HEK293 (cell line): ENCODE data around the gene ZSWIM6.
A peak's percentile ranks its signal among the peaks of the same experiment; 100 is the strongest.

Experiments used
- CTCF ChIA-PET: fragments of 350-600 bp; formaldehyde crosslinking; extraction: SDS; loops from one replicate; lab custom pipeline; 2021; ENCODE audit warnings: antibody characterized with exemption; lab: Yijun Ruan, JAX
- POLR2A ChIA-PET: fragments of 300-600 bp; formaldehyde crosslinking; extraction: SDS; loops from one replicate; lab custom pipeline; 2020; ENCODE audit warnings: antibody characterized with exemption, inconsistent platforms; lab: Yijun Ruan, JAX
- H3K27ac ChIP-seq: fragments of 200-500 bp; sonication (Bioruptor generic); 2 replicates; pipeline ENCODE4 v1.5.1; 2014; ENCODE audit warnings: low read depth, low read length, control low read depth, inconsistent platforms; ENCODE audit errors: extremely low read depth
- H3K36me3 ChIP-seq, 2 experiments: fragments of 200-500 bp in 1 of 2; sonication (Bioruptor generic) in 1 of 2; 1 replicate in 1 of 2; 2 replicates in 1 of 2; pipeline ENCODE4 v1.5.1; 2014 to 2017; ENCODE audit warnings: inconsistent platforms in 2 of 2, low read length in 2 of 2; ENCODE audit not compliant: control insufficient read depth in 2 of 2, insufficient read depth in 1 of 2
- H3K4me1 ChIP-seq: fragments of 200-500 bp; sonication (Bioruptor generic); 2 replicates; pipeline ENCODE4 v1.5.1; 2014; ENCODE audit warnings: mild to moderate bottlenecking, low read length, inconsistent platforms; ENCODE audit not compliant: control insufficient read depth, insufficient read depth
- H3K4me3 ChIP-seq: 2 replicates; pipeline ENCODE4 v1.5.1; 2011; ENCODE audit warnings: low read depth, mild to moderate bottlenecking, control low read depth, low read length, moderate library complexity
- H3K9me3 ChIP-seq: fragments of 200-500 bp; sonication (Bioruptor generic); 2 replicates; pipeline ENCODE4 v1.5.1; 2014; ENCODE audit warnings: low read depth, low read length, inconsistent platforms; ENCODE audit not compliant: control insufficient read depth, insufficient read depth
- BCL11A ChIP-seq: fragments of 450-650 bp; formaldehyde crosslinking; IDR thresholded peaks from 2 replicates; pipeline ENCODE4 v1.5.1; 2016; ENCODE audit warnings: low read depth, missing biosample characterization, missing genetic modification characterization
- FEZF1 ChIP-seq: fragments of 450-650 bp; formaldehyde crosslinking; IDR thresholded peaks from 2 replicates; pipeline ENCODE4 v1.5.1; 2016; ENCODE audit warnings: missing biosample characterization, missing genetic modification characterization
- GLIS1 ChIP-seq: fragments of 450-650 bp; formaldehyde crosslinking; IDR thresholded peaks from 2 replicates; pipeline ENCODE4 v1.5.1; 2016; ENCODE audit warnings: missing biosample characterization, missing genetic modification characterization
- KLF10 ChIP-seq: fragments of 450-650 bp; IDR thresholded peaks from 2 replicates; pipeline ENCODE4 v1.5.1; 2018; ENCODE audit warnings: missing biosample characterization, mild to moderate bottlenecking, missing genetic modification characterization
- KLF8 ChIP-seq: fragments of 450-650 bp; formaldehyde crosslinking; IDR thresholded peaks from 2 replicates; pipeline ENCODE4 v1.5.1; 2016; ENCODE audit warnings: missing biosample characterization, missing genetic modification characterization
- REPIN1 ChIP-seq: fragments of 450-650 bp; formaldehyde crosslinking; IDR thresholded peaks from 2 replicates; pipeline ENCODE4 v1.5.1; 2017; ENCODE audit warnings: missing biosample characterization, missing genetic modification characterization, low read depth
- SCRT2 ChIP-seq: fragments of 450-650 bp; formaldehyde crosslinking; IDR thresholded peaks from 2 replicates; pipeline ENCODE4 v1.5.1; 2016; ENCODE audit warnings: missing biosample characterization, missing genetic modification characterization
- SETDB1 ChIP-seq: IDR thresholded peaks from one replicate; pipeline ENCODE4 v1.6.1; 2017; ENCODE audit warnings: mild to moderate bottlenecking, low read length, moderate library complexity, mixed read lengths; ENCODE audit not compliant: insufficient read length
- TCF7L2 ChIP-seq: IDR thresholded peaks from 2 replicates; pipeline ENCODE4 v1.6.1; 2011; ENCODE audit warnings: low read depth, mild to moderate bottlenecking, inconsistent platforms, low read length, moderate library complexity, borderline replicate concordance
- ZBTB1 ChIP-seq: fragments of 450-650 bp; formaldehyde crosslinking; IDR thresholded peaks from 2 replicates; pipeline ENCODE4 v1.5.1; 2016; ENCODE audit warnings: missing biosample characterization, missing genetic modification characterization
- ZFP69B ChIP-seq: fragments of 450-650 bp; formaldehyde crosslinking; IDR thresholded peaks from 2 replicates; pipeline ENCODE4 v1.5.1; 2016; ENCODE audit warnings: missing biosample characterization, missing genetic modification characterization
- ZIC2 ChIP-seq: fragments of 450-650 bp; formaldehyde crosslinking; IDR thresholded peaks from 2 replicates; pipeline ENCODE4 v1.5.1; 2016; ENCODE audit warnings: missing biosample characterization, missing genetic modification characterization
- ZNF16 ChIP-seq: fragments of 450-650 bp; formaldehyde crosslinking; IDR thresholded peaks from 2 replicates; pipeline ENCODE4 v1.5.1; 2016; ENCODE audit warnings: low read depth, missing biosample characterization, missing genetic modification characterization
- ZNF211 ChIP-seq: fragments of 450-650 bp; formaldehyde crosslinking; IDR thresholded peaks from 2 replicates; pipeline ENCODE4 v1.5.1; 2016; ENCODE audit warnings: low read depth, missing biosample characterization, missing genetic modification characterization
- ZNF214 ChIP-seq: fragments of 450-650 bp; formaldehyde crosslinking; IDR thresholded peaks from 2 replicates; pipeline ENCODE4 v1.5.1; 2017; ENCODE audit warnings: missing biosample characterization, mild to moderate bottlenecking, missing genetic modification characterization, borderline replicate concordance
- ZNF223 ChIP-seq: fragments of 450-650 bp; formaldehyde crosslinking; IDR thresholded peaks from 2 replicates; pipeline ENCODE4 v1.5.1; 2016; ENCODE audit warnings: missing biosample characterization, missing genetic modification characterization
- ZNF311 ChIP-seq: fragments of 450-650 bp; formaldehyde crosslinking; IDR thresholded peaks from 2 replicates; pipeline ENCODE4 v1.5.1; 2017; ENCODE audit warnings: missing biosample characterization, missing genetic modification characterization, borderline replicate concordance
- ZNF350 ChIP-seq: fragments of 450-650 bp; formaldehyde crosslinking; IDR thresholded peaks from 2 replicates; pipeline ENCODE4 v1.5.0; 2017; ENCODE audit warnings: missing biosample characterization, mild to moderate bottlenecking, missing genetic modification characterization
- ZNF423 ChIP-seq: fragments of 450-650 bp; formaldehyde crosslinking; IDR thresholded peaks from 2 replicates; pipeline ENCODE4 v1.5.1; 2016; ENCODE audit warnings: missing biosample characterization, missing genetic modification characterization
- ZNF529 ChIP-seq: fragments of 450-650 bp; formaldehyde crosslinking; IDR thresholded peaks from 2 replicates; pipeline ENCODE4 v1.5.1; 2017; ENCODE audit warnings: missing genetic modification characterization, missing biosample characterization; ENCODE audit not compliant: insufficient replicate concordance
- ZNF561 ChIP-seq: fragments of 450-650 bp; IDR thresholded peaks from 2 replicates; pipeline ENCODE4 v1.5.1; 2018; ENCODE audit warnings: missing biosample characterization, missing genetic modification characterization, borderline replicate concordance
- ZNF768 ChIP-seq: fragments of 450-650 bp; formaldehyde crosslinking; IDR thresholded peaks from 2 replicates; pipeline ENCODE4 v1.5.1; 2018; ENCODE audit warnings: missing biosample characterization, mild to moderate bottlenecking, missing genetic modification characterization
- ZNF777 ChIP-seq: fragments of 450-650 bp; formaldehyde crosslinking; IDR thresholded peaks from 2 replicates; pipeline ENCODE4 v1.5.1; 2017; ENCODE audit warnings: missing biosample characterization, missing genetic modification characterization, borderline replicate concordance
- TF ChIP-seq, protein P1 (sequence below): fragments of 450-650 bp; formaldehyde crosslinking; IDR thresholded peaks from 2 replicates; pipeline ENCODE4 v1.5.1; 2016; ENCODE audit warnings: missing biosample characterization, missing genetic modification characterization

ZSWIM6 gene

DNA sequence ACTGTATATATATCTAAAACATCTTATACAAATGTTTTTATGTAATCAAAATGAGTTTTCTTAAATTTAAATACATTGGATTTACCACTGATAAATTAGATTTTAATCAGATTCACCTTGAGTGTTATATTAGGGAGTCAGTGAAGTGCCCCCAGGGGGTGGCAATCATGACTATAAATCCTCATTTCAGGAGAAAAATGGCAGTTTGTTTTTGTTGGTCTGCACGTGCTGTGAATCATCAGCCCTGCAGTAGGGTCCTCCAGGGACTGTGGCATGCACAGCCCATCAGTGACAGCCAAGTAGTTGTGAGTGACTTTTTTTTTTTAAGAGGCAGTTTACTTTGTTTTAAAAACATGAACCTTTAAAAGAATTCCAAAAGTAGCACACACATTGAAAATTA is 65.2 kb downstream of the ZSWIM6 start (continued):
- peak; percentile 76 for TF ChIP-seq GLIS1
- TF ChIP-seq ZNF311 (tag by site-specific recombination) = no peak
- no peak for TF ChIP-seq ZBTB1 (tag by site-specific recombination)
- TF ChIP-seq KLF10 (tag by site-specific recombination) = 0 out of 2 replicates have a peak, but pooled peaks have one; percentile 56
- no peak for TF ChIP-seq REPIN1 (tag by site-specific recombination)
- no peak for TF ChIP-seq TCF7L2
- TF ChIP-seq ZNF529 = no peak
- no peak for TF ChIP-seq ZNF777 (tag by site-specific recombination)
- TF ChIP-seq ZNF350 (tag by site-specific recombination) = no peak
- TF ChIP-seq ZNF223 (tag by site-specific recombination) = no peak
- TF ChIP-seq, protein P1, sequence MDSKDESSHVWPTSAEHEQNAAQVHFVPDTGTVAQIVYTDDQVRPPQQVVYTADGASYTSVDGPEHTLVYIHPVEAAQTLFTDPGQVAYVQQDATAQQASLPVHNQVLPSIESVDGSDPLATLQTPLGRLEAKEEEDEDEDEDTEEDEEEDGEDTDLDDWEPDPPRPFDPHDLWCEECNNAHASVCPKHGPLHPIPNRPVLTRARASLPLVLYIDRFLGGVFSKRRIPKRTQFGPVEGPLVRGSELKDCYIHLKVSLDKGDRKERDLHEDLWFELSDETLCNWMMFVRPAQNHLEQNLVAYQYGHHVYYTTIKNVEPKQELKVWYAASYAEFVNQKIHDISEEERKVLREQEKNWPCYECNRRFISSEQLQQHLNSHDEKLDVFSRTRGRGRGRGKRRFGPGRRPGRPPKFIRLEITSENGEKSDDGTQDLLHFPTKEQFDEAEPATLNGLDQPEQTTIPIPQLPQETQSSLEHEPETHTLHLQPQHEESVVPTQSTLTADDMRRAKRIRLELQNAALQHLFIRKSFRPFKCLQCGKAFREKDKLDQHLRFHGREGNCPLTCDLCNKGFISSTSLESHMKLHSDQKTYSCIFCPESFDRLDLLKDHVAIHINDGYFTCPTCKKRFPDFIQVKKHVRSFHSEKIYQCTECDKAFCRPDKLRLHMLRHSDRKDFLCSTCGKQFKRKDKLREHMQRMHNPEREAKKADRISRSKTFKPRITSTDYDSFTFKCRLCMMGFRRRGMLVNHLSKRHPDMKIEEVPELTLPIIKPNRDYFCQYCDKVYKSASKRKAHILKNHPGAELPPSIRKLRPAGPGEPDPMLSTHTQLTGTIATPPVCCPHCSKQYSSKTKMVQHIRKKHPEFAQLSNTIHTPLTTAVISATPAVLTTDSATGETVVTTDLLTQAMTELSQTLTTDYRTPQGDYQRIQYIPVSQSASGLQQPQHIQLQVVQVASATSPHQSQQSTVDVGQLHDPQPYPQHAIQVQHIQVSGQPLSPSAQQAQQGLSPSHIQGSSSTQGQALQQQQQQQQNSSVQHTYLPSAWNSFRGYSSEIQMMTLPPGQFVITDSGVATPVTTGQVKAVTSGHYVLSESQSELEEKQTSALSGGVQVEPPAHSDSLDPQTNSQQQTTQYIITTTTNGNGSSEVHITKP (tag by site-specific recombination) = no peak
- TF ChIP-seq ZNF561 (tag by site-specific recombination) = no peak
- TF ChIP-seq ZNF16 (tag by site-specific recombination) = no peak

DNA sequence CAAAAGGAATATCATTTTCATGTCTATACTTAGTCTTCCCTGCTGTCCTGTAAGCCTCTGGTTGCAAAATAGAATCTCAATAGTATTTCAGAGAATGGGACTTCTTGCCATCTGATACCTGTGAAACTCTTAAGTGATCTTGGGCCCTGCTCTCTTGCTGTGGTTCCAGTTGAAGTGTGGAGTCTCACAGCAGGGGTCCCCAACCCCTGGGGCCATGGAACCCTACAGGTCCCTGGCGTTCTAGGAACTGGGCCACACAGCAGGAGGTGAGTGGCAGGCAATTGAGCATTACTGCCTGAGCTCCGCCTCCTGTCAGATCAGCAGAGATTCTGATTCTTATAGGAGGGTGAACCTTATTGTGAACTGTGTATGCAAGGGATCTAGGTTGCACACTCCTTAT is 65.9 kb downstream of the ZSWIM6 start:
- POLR2A ChIA-PET = no interaction called here
- no peak overlapping the region for H3K4me3 ChIP-seq
- H3K9me3 ChIP-seq = no peaks in the 10 kb centered on the region
- CTCF ChIA-PET = interaction anchor here (0.7 kb wide), 2 partner anchors 410 to 764 kb away, joined by 3 to 4 read pairs; no protein-coding TSS in a partner anchor
- no peak overlapping the region for H3K27ac ChIP-seq
- peaks cover 27% of the 10 kb centered on the region for H3K4me1 ChIP-seq
- TF ChIP-seq ZNF423 (tag by site-specific recombination) (0 out of 2 replicates have a peak, but pooled peaks have one; percentile 38), SCRT2 (0 out of 2 replicates have a peak, but pooled peaks have one; percentile 14), FEZF1 (tag by site-specific recombination) (peak; percentile 37; the same call in 1 of the 2 replicates), ZFP69B (tag by site-specific recombination) (no peak), BCL11A (tag by site-specific recombination) (no peak), ZIC2 (tag by site-specific recombination) (peak; percentile 72), SETDB1 (peak; percentile 66), GLIS1 (peak; percentile 68)
- no peaks in the 10 kb centered on the region for H3K36me3 ChIP-seq

DNA sequence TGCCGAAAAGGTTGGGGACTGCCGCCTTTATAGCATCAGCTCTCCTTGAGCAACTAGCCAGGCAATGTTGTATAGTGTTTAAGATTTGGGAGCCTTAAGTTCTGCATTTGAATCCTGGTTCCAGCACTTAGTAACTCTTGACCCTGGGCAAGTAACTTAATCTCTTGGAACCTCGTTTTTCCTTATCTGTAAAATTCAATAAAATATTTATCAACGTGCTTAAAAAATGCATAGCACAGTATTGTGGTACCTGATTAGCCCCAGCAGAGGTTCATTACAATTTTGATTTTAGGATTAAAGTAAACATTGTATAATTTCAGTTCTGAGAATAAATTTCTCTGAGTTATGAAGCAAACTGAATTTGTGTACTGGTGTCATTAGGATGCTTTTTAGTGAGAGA is 66.4 kb downstream of the ZSWIM6 start:
- CTCF ChIA-PET = interaction anchor here (0.7 kb wide), 1 partner anchor 763 kb away, joined by 3 read pairs; no protein-coding TSS in a partner anchor
- Histone ChIP-seq H3K36me3 (no peaks in the 10 kb centered on the region), H3K9me3 (no peaks in the 10 kb centered on the region), H3K27ac (no peak overlapping the region), H3K4me3 (no peak overlapping the region), H3K4me1 (peaks cover 32% of the 10 kb centered on the region)
- POLR2A ChIA-PET = no interaction called here
- TF ChIP-seq KLF8 (tag by site-specific recombination) = no peak
- TF ChIP-seq ZNF214 (tag by site-specific recombination) = peak; percentile 97; the same call in 1 of the 2 replicates
- TF ChIP-seq ZNF211 (tag by site-specific recombination) = no peak
- TF ChIP-seq KLF10 (tag by site-specific recombination) = no peak
- no peak for TF ChIP-seq REPIN1 (tag by site-specific recombination)
- TF ChIP-seq SETDB1 = peak; percentile 24
- no peak for TF ChIP-seq ZNF768 (tag by site-specific recombination)
